GM19324 (cell line): Measurements from ENCODE around the gene KDM6A.
"Not testable (repeated sequence)": the region's sequence is repeated elsewhere in the genome, so short reads cannot be mapped to it uniquely, and the experiment has no call there.

Experiments used
- ATAC-seq: cut with Tn5 transposase; IDR thresholded peaks from one replicate; pipeline ENCODE4 v1.9.1; 2021; ENCODE audit warnings: mild to moderate bottlenecking, moderate library complexity; ENCODE audit not compliant: unreplicated experiment, low FRiP score

KDM6A gene

GRCh38 chrX:45059906-45060305, 186.9 kb downstream of the KDM6A start:
- ATAC-seq = not testable (repeated sequence)

GRCh38 chrX:45063319-45064095, 190.5 kb downstream of the KDM6A start:
- no peak for ATAC-seq

- no peak for ATAC-seq
These were observed 195.6 kb downstream of the KDM6A start for GRCh38 chrX:45068569-45068968.

DNA sequence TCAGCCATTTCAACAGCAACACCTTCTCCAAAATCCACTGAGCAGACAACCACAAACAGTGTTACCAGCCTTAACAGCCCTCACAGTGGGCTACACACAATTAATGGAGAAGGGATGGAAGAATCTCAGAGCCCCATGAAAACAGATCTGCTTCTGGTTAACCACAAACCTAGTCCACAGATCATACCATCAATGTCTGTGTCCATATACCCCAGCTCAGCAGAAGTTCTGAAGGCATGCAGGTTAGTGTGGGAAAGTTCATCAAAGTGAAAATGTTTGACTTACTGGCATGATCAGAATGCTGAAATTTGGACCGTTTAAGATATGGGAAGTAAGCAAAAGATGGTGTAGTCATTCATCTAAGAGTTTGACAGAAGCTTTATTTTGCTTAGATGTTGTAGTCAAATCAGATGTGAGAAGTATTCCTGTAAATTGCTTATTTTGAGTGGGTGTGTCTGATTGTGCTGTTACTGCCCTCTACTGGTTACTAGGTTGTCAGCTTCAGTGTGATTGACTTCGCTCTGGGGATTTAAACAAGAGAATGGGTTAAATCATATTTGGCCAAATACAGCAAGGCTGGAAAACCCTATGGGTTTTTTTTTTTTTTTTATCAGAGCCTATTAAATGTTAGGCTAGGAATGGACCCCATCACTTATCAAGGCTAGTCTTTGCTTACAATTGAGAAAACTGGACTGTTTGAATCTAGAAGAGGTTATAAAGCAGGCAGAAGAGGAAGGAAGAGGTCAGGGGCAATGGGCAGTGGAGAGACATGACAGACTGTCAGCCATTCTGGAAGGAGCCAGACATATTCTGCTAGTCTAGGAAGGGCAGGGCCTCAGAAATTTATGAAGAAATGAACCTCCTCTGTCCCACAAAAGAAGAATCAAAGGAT, 197.4 kb downstream of the KDM6A start:
- ATAC-seq = no peak

DNA sequence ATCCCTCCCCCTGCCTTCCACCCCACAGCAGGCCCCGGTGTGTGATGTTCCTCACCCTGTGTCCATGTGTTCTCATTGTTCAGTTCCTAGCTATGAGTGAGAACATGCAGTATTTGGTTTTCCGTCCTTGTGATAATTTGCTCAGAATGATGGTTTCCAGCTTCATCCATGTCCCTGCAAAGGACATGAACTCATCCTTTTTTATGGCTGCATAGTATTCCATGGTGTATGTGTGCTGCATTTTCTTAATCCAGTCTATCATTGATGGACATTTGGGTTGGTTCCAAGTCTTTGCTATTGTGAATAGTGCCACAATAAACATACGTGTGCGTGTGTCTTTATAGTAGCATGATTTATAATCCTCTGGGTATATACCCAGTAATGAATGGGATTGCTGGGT, 200.0 kb downstream of the KDM6A start:
- ATAC-seq = not testable (repeated sequence)

DNA sequence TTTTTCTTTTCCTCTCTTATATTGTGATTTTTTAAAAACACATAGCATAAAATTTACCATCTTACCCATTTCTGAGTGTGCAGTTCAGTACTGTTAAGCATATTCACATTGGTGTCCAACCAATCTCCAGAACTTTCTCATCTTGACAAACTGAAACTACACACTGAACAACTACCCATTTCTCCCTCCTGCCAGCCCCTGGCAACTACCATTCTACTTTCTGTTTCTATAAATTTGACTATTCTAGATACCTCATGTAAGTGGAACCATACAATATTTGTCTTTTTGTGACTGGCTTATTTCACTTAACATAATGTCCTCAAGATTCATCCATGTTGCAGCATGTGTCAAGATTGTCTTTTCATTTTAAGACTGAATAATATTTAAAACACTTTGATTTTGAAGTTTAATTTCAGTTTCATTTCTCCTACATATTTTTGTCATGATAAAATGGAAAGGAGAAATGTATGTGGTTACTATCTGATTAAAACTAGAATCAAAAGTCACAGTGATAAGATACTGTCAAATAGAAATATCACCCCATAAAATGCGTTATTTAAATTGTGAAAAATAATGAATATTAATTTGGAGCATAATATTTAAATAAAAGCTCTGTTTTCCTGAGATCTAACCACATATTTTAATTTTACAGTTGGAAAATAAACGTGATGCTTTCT, 204.9 kb downstream of the KDM6A start:
- peak; percentile 91 for ATAC-seq

DNA sequence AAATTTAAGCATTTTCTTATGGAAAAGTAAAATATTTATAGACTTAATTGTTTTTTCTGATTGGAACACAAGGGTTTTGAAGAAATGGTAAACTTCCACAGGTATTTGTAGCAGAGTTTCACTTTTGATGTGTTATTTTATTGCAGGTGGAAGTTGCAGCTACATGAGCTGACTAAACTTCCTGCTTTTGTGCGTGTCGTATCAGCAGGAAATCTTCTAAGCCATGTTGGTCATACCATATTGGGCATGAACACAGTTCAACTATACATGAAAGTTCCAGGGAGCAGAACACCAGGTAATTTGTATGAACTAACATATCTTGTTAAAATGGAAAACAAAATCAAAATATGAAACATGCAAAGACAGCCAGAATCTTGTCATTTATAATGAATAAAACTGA, 210.3 kb downstream of the KDM6A start:
- no peak for ATAC-seq

- ATAC-seq = no peak
These were observed 237.5 kb downstream of the KDM6A start for GRCh38 chrX:45110494-45110893.

DNA sequence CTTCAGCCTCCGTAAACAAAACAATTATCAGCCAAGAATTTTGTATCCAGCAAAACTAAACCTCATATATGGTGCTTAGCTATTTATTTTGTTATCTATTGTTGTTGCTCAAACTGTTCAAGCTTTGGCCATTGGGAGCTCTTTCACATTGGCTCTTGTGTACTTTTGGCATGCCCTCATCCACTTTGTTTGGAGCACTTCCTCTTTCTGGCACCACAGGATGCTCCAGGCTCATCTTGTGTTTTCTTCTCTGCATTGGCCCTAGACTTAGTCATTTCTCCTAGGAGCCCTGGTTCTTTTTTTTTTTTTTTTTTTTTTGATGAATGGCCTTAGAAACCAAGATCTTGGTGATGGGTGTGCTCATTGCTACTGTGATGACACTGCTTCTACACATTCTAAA, 253.2 kb downstream of the KDM6A start:
- ATAC-seq = no peak

DNA sequence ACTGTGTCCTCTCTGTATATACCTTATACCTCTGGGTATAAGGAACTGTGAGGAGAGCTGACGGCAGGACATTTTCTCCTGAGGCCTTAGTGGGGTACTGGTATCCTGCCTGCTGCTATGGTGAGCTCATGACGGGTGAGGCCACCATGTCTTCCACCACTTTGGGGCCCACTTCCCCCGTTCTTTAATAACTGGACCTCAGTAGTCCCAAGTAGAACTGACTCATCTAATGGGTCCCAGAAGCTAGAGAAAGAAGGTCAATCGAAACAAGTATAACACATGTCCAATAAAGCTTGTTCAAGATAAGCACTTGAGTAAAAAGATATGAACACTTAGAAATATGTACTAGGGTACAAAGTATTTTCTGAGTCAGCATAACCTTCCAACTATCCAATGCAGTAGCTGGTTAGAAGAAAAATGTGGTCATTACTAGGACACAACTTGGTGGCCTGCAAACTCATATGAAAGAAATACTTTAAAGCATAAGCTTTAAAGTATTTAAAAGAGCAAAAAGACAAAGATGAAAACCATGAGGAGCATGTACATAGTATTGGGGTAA, 256.0 kb downstream of the KDM6A start:
- no peak for ATAC-seq

- no peak for ATAC-seq
These were observed 260.5 kb downstream of the KDM6A start for GRCh38 chrX:45133465-45133864.

GRCh38 chrX:45134315-45134731, 261.3 kb downstream of the KDM6A start:
- no peak for ATAC-seq

DNA sequence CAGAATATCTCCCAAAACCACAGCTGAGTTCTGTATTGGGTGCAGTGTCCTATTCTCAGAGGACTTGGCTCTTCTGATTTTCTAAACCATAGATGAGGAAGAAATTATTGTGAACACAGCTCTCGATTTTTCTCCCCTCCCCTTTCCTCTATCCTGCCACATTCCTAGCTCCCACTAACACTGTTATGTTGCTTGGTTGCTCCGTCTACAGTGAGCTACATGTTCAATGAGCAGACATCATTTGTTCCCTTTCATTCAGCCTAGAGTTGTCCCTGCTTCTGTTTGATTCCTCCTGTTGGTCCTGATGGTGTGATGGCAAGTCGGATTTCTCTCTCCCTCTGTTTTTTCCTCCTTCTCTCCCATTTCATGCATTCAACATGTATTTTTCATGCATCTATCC, 261.8 kb downstream of the KDM6A start:
- no peak for ATAC-seq

- ATAC-seq = not testable (repeated sequence)
These were observed 262.5 kb downstream of the KDM6A start for GRCh38 chrX:45135391-45136075.

- ATAC-seq = no peak
These were observed 264.5 kb downstream of the KDM6A start for GRCh38 chrX:45137531-45137930.

DNA sequence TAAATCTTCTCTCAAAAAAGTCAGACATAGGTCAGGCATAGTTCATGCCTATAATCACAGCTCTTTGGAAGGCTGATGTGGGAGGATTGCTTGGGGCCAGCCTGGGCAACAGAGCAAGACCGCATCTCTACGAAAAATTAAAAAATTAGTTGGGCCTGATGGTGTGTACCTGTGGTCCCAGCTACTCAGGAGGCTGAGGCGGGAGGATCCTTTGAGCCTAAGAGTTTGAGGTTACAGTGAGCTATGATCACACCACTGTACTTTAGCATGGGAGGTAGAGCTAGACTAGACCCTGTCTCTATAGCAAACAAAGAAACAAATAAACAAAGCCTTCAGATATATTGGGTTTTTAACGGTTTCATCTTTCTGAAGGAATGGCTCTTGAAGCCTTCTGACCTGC, 265.5 kb downstream of the KDM6A start:
- no peak for ATAC-seq

DNA sequence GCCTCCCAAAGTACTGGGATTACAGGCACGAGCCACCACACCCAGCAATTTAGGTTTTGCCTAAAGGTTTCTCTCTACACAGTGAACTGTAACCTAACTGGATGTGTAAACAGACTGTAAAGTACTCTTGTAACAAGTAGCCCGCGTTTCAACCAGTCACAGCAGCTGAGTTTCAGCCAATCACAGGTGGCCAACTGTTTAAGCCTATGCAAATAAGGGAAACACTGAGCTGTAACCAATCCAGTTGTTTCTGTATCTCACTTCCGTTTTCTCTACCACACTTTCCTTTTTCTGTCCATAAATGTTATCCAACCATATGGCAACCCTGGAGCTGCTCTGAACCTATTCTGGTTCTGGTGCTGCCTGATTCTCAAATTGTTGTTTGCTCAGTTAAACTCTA, 267.8 kb downstream of the KDM6A start:
- ATAC-seq = no peak

DNA sequence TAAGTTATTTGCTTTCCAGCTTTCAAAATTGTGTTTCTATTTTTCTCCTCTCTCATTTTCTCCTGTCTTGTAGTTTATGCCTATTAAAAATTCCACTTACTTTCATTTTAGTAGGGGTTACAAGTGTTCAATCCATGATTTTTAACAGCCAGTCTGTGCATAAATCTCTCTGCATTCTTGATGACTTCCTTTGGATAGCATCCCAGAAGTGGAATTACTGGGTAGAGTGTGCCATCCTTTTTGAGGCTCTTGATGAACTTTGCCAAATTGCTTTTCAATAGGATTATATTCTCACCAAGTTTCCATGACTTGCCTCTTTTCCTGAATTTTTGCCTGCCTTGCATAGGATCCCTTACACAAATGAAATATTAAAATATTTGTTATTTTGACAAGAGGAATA, 269.2 kb downstream of the KDM6A start:
- no peak for ATAC-seq

DNA sequence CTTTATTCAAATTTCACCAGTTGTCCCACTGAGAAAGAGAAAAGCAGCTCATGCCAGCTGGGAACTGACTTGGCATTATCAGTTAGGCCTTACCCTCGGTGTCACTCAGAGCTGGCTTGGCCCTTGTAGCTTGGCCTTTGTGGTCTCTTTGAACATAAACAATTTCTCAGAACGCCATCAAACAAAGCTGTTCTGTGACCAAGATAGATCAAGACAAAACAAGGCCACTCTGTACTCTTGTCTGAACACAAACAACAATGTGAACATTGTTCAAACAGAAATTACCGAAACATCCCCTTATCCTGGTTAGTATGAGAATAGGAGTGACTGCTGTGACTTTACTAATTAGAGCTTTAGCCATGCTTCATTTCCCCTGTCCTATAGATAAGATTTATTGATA, 270.5 kb downstream of the KDM6A start:
- no peak for ATAC-seq

- no peak for ATAC-seq
These were observed 272.7 kb downstream of the KDM6A start for GRCh38 chrX:45145492-45146215.
